HS-27A (cell line): Measurements from ENCODE around the gene ZNF43.
"Not testable (repeated sequence)": the region's sequence is repeated elsewhere in the genome, so short reads cannot be mapped to it uniquely, and the experiment has no call there.

ENCODE experiments used
- DNase-seq: peaks from one replicate; pipeline ENCODE4 v3.0.0-alpha.2; 2012; ENCODE audit warnings: low read depth, missing footprints

The ZNF43 gene

GRCh38 chr19:21808400-21809000, 27.5 kb downstream of the ZNF43 start:
- not testable (repeated sequence) for DNase-seq

- DNase-seq, result no peak
These were observed 46.4 kb downstream of the ZNF43 start for GRCh38 chr19:21789466-21790085.

GRCh38 chr19:21786936-21787335, 49.0 kb downstream of the ZNF43 start:
- DNase-seq, result no peak

GRCh38 chr19:21775792-21776191, 60.2 kb downstream of the ZNF43 start:
- DNase-seq, result not testable (repeated sequence)

GRCh38 chr19:21767065-21767800, 68.7 kb downstream of the ZNF43 start, which contains the start of gene ZNF100:
Gene ZNF100, minus strand, starts transcription at chr19:21767579. Its CDS starts 150 bp downstream, at chr19:21767429.
- DNase-seq, result peak; percentile 59

- not testable (repeated sequence) for DNase-seq
These were observed 69.3 kb downstream of the ZNF43 start for GRCh38 chr19:21766705-21767064.

GRCh38 chr19:21765151-21765550, 70.8 kb downstream of the ZNF43 start:
- DNase-seq, result no peak

GRCh38 chr19:21761547-21761946, 74.4 kb downstream of the ZNF43 start:
- DNase-seq, result not testable (repeated sequence)

- no peak for DNase-seq
These were observed 77.7 kb downstream of the ZNF43 start for GRCh38 chr19:21758296-21758695.

- DNase-seq, result not testable (repeated sequence)
These were observed 80.4 kb downstream of the ZNF43 start for GRCh38 chr19:21755555-21755954.
